ENCODE results near the gene TIGD4. TPM values are rescaled to one million over a fixed set of nuclear protein-coding genes. Genes with fewer than 3 reads are reported as not detected.

The TIGD4 gene
- total RNA-seq, 1 experiment from 2014 or later: 2.0 TPM

DNA sequence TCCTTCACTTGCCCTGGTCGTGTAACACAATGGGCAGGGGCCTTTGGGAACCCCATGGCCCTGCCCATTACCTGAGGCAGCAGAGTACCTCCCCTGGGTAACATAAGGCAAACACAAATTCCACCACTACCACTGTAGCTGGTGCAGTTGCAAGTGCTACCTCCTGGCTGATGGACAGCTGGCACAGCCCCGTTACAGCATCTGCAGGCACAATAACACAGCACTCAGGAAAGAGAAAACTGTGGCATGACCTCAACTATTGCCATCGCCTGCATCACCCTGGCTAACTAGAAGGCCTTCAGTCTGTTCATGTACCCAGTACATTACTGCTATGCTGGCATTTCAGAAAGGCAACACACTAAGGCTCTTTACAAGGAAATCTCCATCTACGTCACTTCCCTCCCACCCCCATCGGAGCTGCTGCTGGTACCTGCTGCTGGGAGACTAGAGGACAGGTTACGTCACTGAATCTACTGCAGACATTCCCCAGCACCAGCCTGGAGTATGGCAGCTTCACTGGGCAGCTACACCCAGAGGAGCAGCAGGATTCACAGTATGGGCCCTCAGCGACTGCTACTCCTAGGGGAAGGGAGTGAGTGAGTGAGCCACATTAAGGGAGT lies 39.6 kb upstream of the TIGD4 start:
- Histone ChIP-seq H3K23me2 (ENCODE audit: insufficient read length, low read depth, low read length, poor library complexity, severe bottlenecking) (no peaks in the 10 kb centered on the region), H2AK5ac (ENCODE audit: insufficient read length, low read length) (no peak overlapping the region), H3K27ac (ENCODE audit: insufficient read length, low read depth, low read length) (no peak overlapping the region), H4K20me1 (ENCODE audit: control insufficient read depth, insufficient read depth, insufficient read length) (no peaks in the 10 kb centered on the region), H3K9me3 (ENCODE audit: control insufficient read depth, low read depth, low read length) (no peaks in the 10 kb centered on the region), H4K91ac (ENCODE audit: insufficient read length, low read depth, low read length) (no peak overlapping the region), H2BK120ac (ENCODE audit: low read depth, low read length, poor library complexity, severe bottlenecking) (no peak overlapping the region), H2BK15ac (ENCODE audit: low read depth, low read length) (no peak overlapping the region), H3K79me1 (ENCODE audit: insufficient read depth, low read depth, low read length, poor library complexity, severe bottlenecking) (no peaks in the 10 kb centered on the region), H3K79me2 (ENCODE audit: insufficient read depth, low read length) (no peaks in the 10 kb centered on the region), H3K23ac (ENCODE audit: insufficient read length, low read depth, low read length) (no peak overlapping the region), H3K27me3 (ENCODE audit: insufficient read depth, low read length) (no peaks in the 10 kb centered on the region), H2BK5ac (ENCODE audit: insufficient read length, low read length) (no peak overlapping the region), H3K18ac (ENCODE audit: insufficient read length, low read depth, low read length) (no peak overlapping the region), H4K8ac (replicated peaks; ENCODE audit: insufficient read length, low read depth, low read length) (no peak overlapping the region), H3T11ph (ENCODE audit: low read length) (no peak overlapping the region), H3K4ac (ENCODE audit: low read depth, low read length) (no peak overlapping the region), H4K5ac (ENCODE audit: insufficient read length, low read depth, low read length) (no peak overlapping the region), H2AFZ (ENCODE audit: low read length) (no peak overlapping the region), H2BK20ac (ENCODE audit: low read depth, low read length, poor library complexity, severe bottlenecking) (no peak overlapping the region), H3K56ac (ENCODE audit: insufficient read length, low read depth, low read length) (no peak overlapping the region), H2BK12ac (ENCODE audit: insufficient read length, low read depth, low read length) (no peak overlapping the region), H3K14ac (ENCODE audit: insufficient read depth, low read length) (no peak overlapping the region), H3K4me1 (ENCODE audit: insufficient read depth, low read length) (no peaks in the 10 kb centered on the region), H3K9ac (ENCODE audit: extremely low read depth, insufficient read length, low read length) (no peak overlapping the region), H3K4me2 (ENCODE audit: insufficient read depth, insufficient read length, low read length) (no peak overlapping the region)
- peaks cover 16 to 19% of the 10 kb centered on the region in 2 experiments; a peak in 3 of 5 replicates for H3K9me3 Mint-ChIP-seq
- no peak for DNase-seq
- no peak overlapping the region for H3K4me3 Mint-ChIP-seq
- H3K36me3 Mint-ChIP-seq (ENCODE audit: insufficient read depth in 1 of 3, low read depth in 3 of 3): peaks cover 18 to 43% (median 36%) of the 10 kb centered on the region in 3 experiments
- WGBS (ENCODE audit: extremely low coverage, insufficient read length, low lambda C conversion rate): no CpG with 5 or more reads among the region's 7 CpGs
- H3K4me1 Mint-ChIP-seq: peaks cover 4 to 21% of the 10 kb centered on the region in 2 experiments; a peak in 2 of 4 replicates
- H3K27ac Mint-ChIP-seq: peak overlapping the region in 1 of 3 experiments; percentile 45; a peak in 2 of 7 replicates
- H3K27me3 Mint-ChIP-seq (ENCODE audit: low read depth): no peaks in the 10 kb centered on the region
- TF ChIP-seq, protein P1, sequence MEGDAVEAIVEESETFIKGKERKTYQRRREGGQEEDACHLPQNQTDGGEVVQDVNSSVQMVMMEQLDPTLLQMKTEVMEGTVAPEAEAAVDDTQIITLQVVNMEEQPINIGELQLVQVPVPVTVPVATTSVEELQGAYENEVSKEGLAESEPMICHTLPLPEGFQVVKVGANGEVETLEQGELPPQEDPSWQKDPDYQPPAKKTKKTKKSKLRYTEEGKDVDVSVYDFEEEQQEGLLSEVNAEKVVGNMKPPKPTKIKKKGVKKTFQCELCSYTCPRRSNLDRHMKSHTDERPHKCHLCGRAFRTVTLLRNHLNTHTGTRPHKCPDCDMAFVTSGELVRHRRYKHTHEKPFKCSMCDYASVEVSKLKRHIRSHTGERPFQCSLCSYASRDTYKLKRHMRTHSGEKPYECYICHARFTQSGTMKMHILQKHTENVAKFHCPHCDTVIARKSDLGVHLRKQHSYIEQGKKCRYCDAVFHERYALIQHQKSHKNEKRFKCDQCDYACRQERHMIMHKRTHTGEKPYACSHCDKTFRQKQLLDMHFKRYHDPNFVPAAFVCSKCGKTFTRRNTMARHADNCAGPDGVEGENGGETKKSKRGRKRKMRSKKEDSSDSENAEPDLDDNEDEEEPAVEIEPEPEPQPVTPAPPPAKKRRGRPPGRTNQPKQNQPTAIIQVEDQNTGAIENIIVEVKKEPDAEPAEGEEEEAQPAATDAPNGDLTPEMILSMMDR (conservative IDR thresholded peaks at IDR 0.05): no peak

All from H9 (cell line).